ENCODE measurements around the gene NIN.

DNA sequence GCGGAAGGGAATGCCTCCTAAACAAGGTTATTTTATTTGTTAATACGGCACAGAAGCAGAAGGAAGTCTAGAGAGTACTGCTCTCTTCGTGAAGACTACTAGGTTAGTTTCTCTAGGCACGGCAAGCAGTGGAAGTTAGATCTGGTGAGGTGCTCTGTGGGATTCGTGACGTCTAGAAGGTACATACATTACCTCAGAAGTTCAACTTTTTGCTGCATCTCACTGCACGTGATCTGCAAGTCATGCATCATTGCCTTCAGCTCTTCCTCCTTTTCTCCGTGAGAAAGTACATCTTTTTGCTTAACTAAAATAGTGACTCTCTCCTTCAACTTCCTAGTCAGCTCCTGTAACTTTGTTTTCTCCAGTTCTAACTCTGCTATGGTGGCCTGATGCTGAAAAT is 74.7 kb downstream of the NIN start:
- TF ChIP-seq POLR2AphosphoS5 (IDR thresholded peaks at IDR 0.05; ENCODE audit: low read depth, low read length) = no peak
- no peak for TF ChIP-seq SIN3A (IDR thresholded peaks at IDR 0.05; ENCODE audit: borderline replicate concordance, insufficient read depth, low read length)
- TF ChIP-seq TAF1 (IDR thresholded peaks at IDR 0.05; ENCODE audit: borderline replicate concordance, insufficient read depth, low read length) = no peak

All from PFSK-1 (cell line).